OCI-LY7 (cell line): ENCODE measurements around the gene RPL18. TPM values are rescaled to one million over a fixed set of nuclear protein-coding genes. Genes with fewer than 3 reads are reported as not detected.

Experiments
- Bru-seq: library from RNA; stranded (reverse); fragments of 400-500 nt; gene quantifications from one replicate; lab custom pipeline; 2021; lab: Mats Ljungman, UMichigan
- BruChase-seq, 2 experiments: library from RNA; stranded (reverse); fragments of 400-500 nt; gene quantifications; one replicate each; lab custom pipeline; 2021; lab: Mats Ljungman, UMichigan
- BruUV-seq: library from RNA; stranded (reverse); fragments of 400-500 nt; replicated peaks from 2 replicates; lab custom pipeline; 2021; lab: Mats Ljungman, UMichigan
- CTCF ChIA-PET: fragments of 300-600 bp; sonication (Branson Sonifier 250); formaldehyde crosslinking; loops from one replicate; lab custom pipeline; 2022; ENCODE audit warnings: antibody characterized with exemption; ENCODE audit not compliant: unreplicated experiment; lab: Charles Lee
- POLR2A ChIA-PET: fragments of 300-600 bp; sonication (Branson Sonifier 250); formaldehyde crosslinking; loops from one replicate; lab custom pipeline; 2022; ENCODE audit warnings: antibody characterized with exemption; lab: Charles Lee
- DNase-seq: peaks from one replicate; pipeline ENCODE4 v3.0.0-alpha.2; 2015; ENCODE audit warnings: low spot score
- H2AFZ ChIP-seq: fragments of 200-600 bp; sonication (generic), shearing (Covaris generic); 2 replicates; pipeline ENCODE4 v1.6.1; 2014; ENCODE audit warnings: mild to moderate bottlenecking, antibody characterized with exemption, low read length, moderate library complexity
- H3K27ac ChIP-seq: fragments of 200-600 bp; sonication (generic); 2 replicates; pipeline ENCODE4 v1.5.1; 2014; ENCODE audit warnings: mixed run types, low read depth, mild to moderate bottlenecking, moderate library complexity, low read length, inconsistent platforms; ENCODE audit not compliant: poor library complexity, severe bottlenecking
- H3K36me3 ChIP-seq: fragments of 200-600 bp; sonication (generic); 2 replicates; pipeline ENCODE4 v1.6.1; 2014; ENCODE audit warnings: mild to moderate bottlenecking, antibody characterized with exemption, low read length, moderate library complexity, mixed read lengths; ENCODE audit not compliant: insufficient read depth
- H3K4me1 ChIP-seq: fragments of 200-600 bp; sonication (generic); 2 replicates; pipeline ENCODE4 v1.5.1; 2014; ENCODE audit warnings: mild to moderate bottlenecking, low read length; ENCODE audit not compliant: insufficient read depth, poor library complexity, severe bottlenecking
- H3K4me2 ChIP-seq: fragments of 200-600 bp; sonication (generic); 2 replicates; pipeline ENCODE4 v1.6.1; 2014; ENCODE audit warnings: mild to moderate bottlenecking, low read length
- H3K4me3 ChIP-seq: fragments of 200-600 bp; sonication (generic); 2 replicates; pipeline ENCODE4 v1.5.1; 2014; ENCODE audit warnings: mild to moderate bottlenecking, low read depth, low read length; ENCODE audit not compliant: poor library complexity, severe bottlenecking
- H3K79me2 ChIP-seq: fragments of 200-600 bp; sonication (generic); 2 replicates; pipeline ENCODE4 v1.6.1; 2016; ENCODE audit warnings: low read depth, mild to moderate bottlenecking, low read length, moderate library complexity, mixed read lengths; ENCODE audit not compliant: insufficient read depth
- H3K9me2 ChIP-seq: fragments of 200-600 bp; sonication (generic); 2 replicates; pipeline ENCODE4 v1.6.1; 2016; ENCODE audit warnings: mild to moderate bottlenecking, low read length, mixed read lengths; ENCODE audit not compliant: insufficient read depth
- H3K9me3 ChIP-seq: fragments of 200-600 bp; sonication (generic); 2 replicates; pipeline ENCODE4 v1.6.1; 2014; ENCODE audit warnings: mild to moderate bottlenecking, mixed run types, low read length, mixed read lengths
- H4K20me1 ChIP-seq: fragments of 200-600 bp; sonication (generic); 2 replicates; pipeline ENCODE4 v1.6.1; 2014; ENCODE audit warnings: mild to moderate bottlenecking, antibody characterized with exemption, low read length, moderate library complexity, mixed read lengths; ENCODE audit not compliant: insufficient read depth
- CTCF ChIP-seq: fragments of 200-600 bp; sonication (generic); conservative IDR thresholded peaks from 2 replicates; pipeline ENCODE4 v1.5.1; 2014; ENCODE audit warnings: mild to moderate bottlenecking, antibody characterized with exemption, low read length, moderate library complexity, mixed read lengths
- EZH2phosphoT487 ChIP-seq: fragments of 200-600 bp; sonication (generic); IDR thresholded peaks from 2 replicates; pipeline ENCODE4 v1.6.1; 2018; ENCODE audit warnings: low read depth, borderline replicate concordance, mild to moderate bottlenecking, mixed run types, antibody characterized with exemption, low read length, moderate library complexity, mixed read lengths
- intact Hi-C: fragments of 100-400 bp; cut with micrococcal nuclease; formaldehyde crosslinking; loops from one replicate; pipeline ENCODE4 v1.10.0; 2022; ENCODE audit not compliant: unreplicated experiment
- long read RNA-seq: library from polyadenylated mRNA; stranded (forward); transcript quantifications from one replicate; pipeline ENCODE4 v2.0.0, GENCODE V29; 2022
- total RNA-seq, 2 experiments: library from RNA; depleted of rRNA in 1 of 2; stranded (reverse); fragments of >200 nt in 1 of 2; shearing (Covaris generic) in 1 of 2; gene quantifications; 2 replicates each; pipeline ENCODE4 v1.2.3, GENCODE V29; 2014 to 2022

Gene RPL18
- 3,527 and 5,064 TPM in 2 replicates for total RNA-seq (2014; rRNA removed; shearing (Covaris generic))
- total RNA-seq (2022): 1,333 and 1,494 TPM in 2 replicates
- percentile 98 among the genes with signal in this experiment for Bru-seq, nascent RNA
- percentile 98 among the genes with signal in this experiment for BruChase-seq, experiment 1, labeled RNA remaining after a 6-hour chase
- percentile 95 among the genes with signal in this experiment for BruChase-seq, experiment 2, labeled RNA remaining after a 2-hour chase
- long read RNA-seq, transcript RPL18-201 (6 exons, 612 nt): minor isoform, 65 of 212 reads
- long read RNA-seq, transcript RPL18-203 (1 exons, 3,844 nt): minor isoform, 7 of 212 reads
- long read RNA-seq, transcript RPL18-208 (7 exons, 1,004 nt): major isoform, 118 of 212 reads
- long read RNA-seq, partial matches to known transcripts: 18 of 212 reads
- long read RNA-seq, other reads (novel, unspliced or antisense): 1 of 212 reads

- peaks cover 45% of the 10 kb centered on the region for H3K79me2 ChIP-seq
- DNase-seq: peak; percentile 99
Measured at GRCh38 chr19:48618916-48619691, at the start of gene RPL18, which contains the start of gene SPHK2. RPL18 (minus strand) TSS chr19:48619178; CDS start chr19:48619143, 35 bp downstream. SPHK2 (plus strand) TSS chr19:48619506; CDS start chr19:48620515, 1,009 bp downstream.

GRCh38 chr19:48668761-48669160 is 49.8 kb upstream of the RPL18 start:
- CTCF ChIA-PET: no interaction called here
- POLR2A ChIA-PET: no interaction called here
- no peak overlapping the region for H3K4me3 ChIP-seq
- H3K36me3 ChIP-seq: no peaks in the 10 kb centered on the region
- intact Hi-C loops: no loop called here
- H3K9me2 ChIP-seq: no peaks in the 10 kb centered on the region
- no peak overlapping the region for H3K4me2 ChIP-seq
- TF ChIP-seq CTCF (no peak), EZH2phosphoT487 (no peak)
- BruUV-seq: no TSS peak
- H3K79me2 ChIP-seq: no peaks in the 10 kb centered on the region
- H3K27ac ChIP-seq: no peak overlapping the region
- no peak overlapping the region for H2AFZ ChIP-seq
- no peak for DNase-seq
- H3K4me1 ChIP-seq: no peaks in the 10 kb centered on the region
- no peaks in the 10 kb centered on the region for H4K20me1 ChIP-seq
- no peaks in the 10 kb centered on the region for H3K9me3 ChIP-seq

More at GRCh38 chr19:48618916-48619691, at the start of gene RPL18, which contains the start of gene SPHK2:
- H3K27ac ChIP-seq: peak within 1 kb of the TSS; percentile 72
- TF ChIP-seq CTCF (no peak), EZH2phosphoT487 (no peak)
- peaks cover 60% of the 10 kb centered on the region for H3K4me1 ChIP-seq
- peak within 1 kb of the TSS; percentile 21; the same call in 1 of the 2 replicates for H2AFZ ChIP-seq
- CTCF ChIA-PET: interaction anchor here (0.6 kb wide), 2 partner anchors 252 to 310 kb away, joined by 3 to 4 read pairs; no protein-coding TSS in a partner anchor
- H3K4me2 ChIP-seq: peak within 1 kb of the TSS; percentile 93
- H3K9me2 ChIP-seq: no peaks in the 10 kb centered on the region
- no TSS peak for BruUV-seq
- H3K9me3 ChIP-seq: no peaks in the 10 kb centered on the region
- intact Hi-C loops: loop anchor here (1.0 kb wide), 2 partner anchors 18 to 95 kb away; partner anchors contain the start of gene DBP
- peaks cover 55% of the 10 kb centered on the region for H3K36me3 ChIP-seq
- H4K20me1 ChIP-seq: peaks cover 27% of the 10 kb centered on the region
- H3K4me3 ChIP-seq: peak within 1 kb of the TSS; percentile 88
- POLR2A ChIA-PET: interaction anchor here (0.6 to 1.3 kb wide), 3 partner anchors 14 to 369 kb away, joined by 3 to 6 read pairs (median 4); no protein-coding TSS in a partner anchor
